Spinal cord (tissue), 10 donors: ENCODE results near the gene PPP1R1A. TPM values are rescaled to one million over a fixed set of nuclear protein-coding genes. Genes with fewer than 3 reads are reported as not detected.
A peak's percentile ranks its signal among the peaks of the same experiment; 100 is the strongest.

Experiments
- DNase-seq, 6 donors: peaks; one replicate each; pipeline versions ENCODE4 v3.0.0 to v3.0.0-alpha.2; 2013 to 2015; ENCODE audit warnings: low spot score in 6 of 6, low read depth in 4 of 6
- H3K27ac ChIP-seq: one replicate; pipeline ENCODE4 v1.5.1; 2013; ENCODE audit warnings: low read depth, low read length, control low read depth
- H3K27me3 ChIP-seq: one replicate; pipeline ENCODE4 v1.6.1; 2013; ENCODE audit warnings: low read length; ENCODE audit not compliant: control insufficient read depth, insufficient read depth
- H3K36me3 ChIP-seq: one replicate; pipeline ENCODE4 v1.6.1; 2013; ENCODE audit warnings: low read length; ENCODE audit not compliant: control insufficient read depth, insufficient read depth
- H3K4me1 ChIP-seq: one replicate; pipeline ENCODE4 v1.6.1; 2013; ENCODE audit warnings: low read length; ENCODE audit not compliant: control insufficient read depth, insufficient read depth
- H3K4me3 ChIP-seq: one replicate; pipeline ENCODE4 v1.5.1; 2013; ENCODE audit warnings: low read depth, low read length, control low read depth
- H3K9me3 ChIP-seq: one replicate; pipeline ENCODE4 v1.6.1; 2013; ENCODE audit warnings: low read length; ENCODE audit not compliant: control insufficient read depth, insufficient read depth
- WGBS: methylation state at CpG from one replicate; pipeline ENCODE4 v1.1.5; 2013; ENCODE audit warnings: missing lambda C conversion rate; ENCODE audit not compliant: insufficient coverage; 5-methylcytosine and 5-hydroxymethylcytosine counted together
- polyA plus RNA-seq, 2 donors: library from polyadenylated mRNA; unstranded; fragments of 120-200 nt; gene quantifications; one replicate each; pipeline ENCODE4 v1.2.1, GENCODE V29; 2013; ENCODE audit not compliant: insufficient read length in 2 of 2
- total RNA-seq, 2 donors: library from RNA; depleted of rRNA in 1 of 2; stranded (reverse); fragments of 120-200 nt in 1 of 2; fragments of >200 nt in 1 of 2; gene quantifications; one replicate each; pipeline versions ENCODE4 v1.2.3 to v1.2.4, GENCODE V29; 2013 to 2014
- donor health status: healthy.

Gene PPP1R1A
- total and polyA plus RNA-seq, 4 donors = 9.4 to 129 (median 68.6) TPM

DNA sequence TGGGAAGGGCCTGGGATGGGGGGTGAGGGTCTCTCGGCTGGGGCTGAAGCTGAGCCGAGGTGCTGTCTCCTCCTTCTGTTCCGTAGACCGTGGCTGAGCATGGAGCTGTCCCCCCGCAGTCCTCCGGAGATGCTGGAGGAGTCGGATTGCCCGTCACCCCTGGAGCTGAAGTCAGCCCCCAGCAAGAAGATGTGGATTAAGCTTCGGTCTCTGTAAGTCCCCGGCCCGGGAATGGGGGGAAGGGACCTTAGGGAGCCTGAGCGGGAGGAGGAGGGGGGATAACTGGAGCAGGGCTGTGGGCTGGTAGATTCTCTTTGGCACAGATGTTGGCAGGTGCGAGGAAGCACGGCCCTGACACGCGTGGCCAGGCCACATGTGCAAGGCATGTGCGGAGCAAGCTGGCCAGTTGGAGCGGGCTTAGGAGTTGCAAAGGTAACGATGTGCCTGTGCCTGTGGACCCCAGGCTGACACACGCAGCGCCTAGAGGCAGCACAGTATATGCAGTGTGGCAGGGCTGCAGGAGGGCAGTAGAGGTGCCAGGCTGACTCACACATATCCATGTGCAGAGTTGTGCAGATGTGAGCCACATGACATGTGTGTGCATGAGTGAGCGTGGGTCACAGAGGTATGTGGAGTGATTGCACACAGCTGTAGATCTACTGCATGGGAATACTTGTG is 38.5 kb downstream of the PPP1R1A start:
- DNase-seq = peak in 1 of 6 donors; percentile 81

DNA sequence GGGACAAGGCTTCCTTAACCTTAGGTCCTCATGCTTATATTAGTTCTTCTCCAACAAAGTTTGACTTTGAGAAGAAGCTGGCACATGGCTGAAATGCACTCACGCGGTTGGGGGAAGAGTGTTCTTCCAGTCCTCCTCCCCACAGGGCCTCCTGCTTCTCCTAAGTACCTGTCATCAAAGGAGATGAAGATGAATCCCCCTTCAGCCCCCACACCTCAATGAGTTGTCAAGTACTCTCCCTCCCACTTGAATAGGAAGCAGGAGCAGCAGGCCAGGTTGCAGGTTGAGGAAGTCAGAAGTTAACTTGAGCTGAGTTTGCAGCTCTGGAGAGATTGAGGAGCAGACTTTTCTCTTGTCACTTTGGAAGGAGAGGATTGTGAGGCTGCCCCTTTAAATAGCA is 41.9 kb downstream of the PPP1R1A start:
- 83% methylated on average over 2 of the region's 2 CpGs for WGBS
- Histone ChIP-seq H3K36me3 (no peaks in the 10 kb centered on the region), H3K4me3 (no peak overlapping the region), H3K4me1 (peaks cover 15% of the 10 kb centered on the region), H3K9me3 (no peaks in the 10 kb centered on the region), H3K27ac (no peak overlapping the region), H3K27me3 (peaks cover 12% of the 10 kb centered on the region)
- no peak for DNase-seq

More for the DNA sequence above, 38.5 kb downstream of the PPP1R1A start:
- 2% methylated on average over 22 of the region's 22 CpGs for WGBS
- Histone ChIP-seq H3K27ac (no peak overlapping the region), H3K9me3 (no peaks in the 10 kb centered on the region), H3K27me3 (peaks cover 12% of the 10 kb centered on the region), H3K4me3 (peak overlapping the region; percentile 58), H3K4me1 (peaks cover 15% of the 10 kb centered on the region), H3K36me3 (no peaks in the 10 kb centered on the region)

DNA sequence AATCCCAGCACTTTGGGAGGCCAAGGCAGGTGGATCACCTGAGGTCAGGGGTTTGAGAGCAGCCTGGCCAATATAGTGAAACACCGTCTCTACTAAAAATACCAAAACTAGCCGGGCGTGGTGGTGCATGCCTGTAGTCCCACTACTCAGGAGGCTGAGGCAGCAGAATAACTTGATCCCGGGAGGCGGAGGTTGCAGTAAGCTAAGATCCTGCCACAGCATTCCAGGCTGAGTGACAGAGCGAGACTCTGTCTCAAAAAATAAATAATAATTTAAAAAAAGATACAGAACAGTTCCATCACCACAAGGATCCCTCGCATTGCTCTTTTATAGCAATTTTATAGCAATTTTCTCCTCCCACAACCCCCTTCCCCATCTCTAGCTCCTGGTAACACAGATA is 43.7 kb downstream of the PPP1R1A start:
- Histone ChIP-seq H3K27me3 (peaks cover 7% of the 10 kb centered on the region), H3K9me3 (no peaks in the 10 kb centered on the region), H3K36me3 (no peaks in the 10 kb centered on the region), H3K4me3 (no peak overlapping the region), H3K4me1 (peaks cover 9% of the 10 kb centered on the region), H3K27ac (no peak overlapping the region)
- 86% methylated on average over 3 of the region's 7 CpGs for WGBS
- no peak for DNase-seq

DNA sequence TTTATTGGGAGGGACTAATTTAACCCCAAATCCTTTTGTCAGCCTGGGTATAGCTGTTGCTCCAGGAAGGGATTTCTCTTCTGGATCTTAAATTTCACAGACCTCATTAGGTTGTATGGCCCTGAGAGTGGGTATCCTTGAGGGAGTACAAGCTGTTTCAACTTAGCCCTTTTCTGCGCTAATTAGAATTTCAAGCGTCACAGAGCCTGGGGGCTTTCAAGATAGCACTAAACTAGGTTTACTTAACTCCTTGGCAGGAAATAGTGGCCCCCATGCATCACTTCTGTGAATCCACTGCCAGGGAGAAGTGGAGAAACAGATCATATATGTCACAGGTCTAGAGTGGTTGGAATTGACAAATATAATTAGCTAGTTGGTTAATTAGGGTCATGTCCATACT is 44.9 kb downstream of the PPP1R1A start:
- Histone ChIP-seq H3K9me3 (no peaks in the 10 kb centered on the region), H3K36me3 (no peaks in the 10 kb centered on the region), H3K4me1 (no peaks in the 10 kb centered on the region), H3K27ac (no peak overlapping the region), H3K4me3 (no peak overlapping the region), H3K27me3 (peaks cover 2% of the 10 kb centered on the region)
- 86% methylated on average over 2 of the region's 2 CpGs for WGBS
- peak in 1 of 6 donors; percentile 28 for DNase-seq

DNA sequence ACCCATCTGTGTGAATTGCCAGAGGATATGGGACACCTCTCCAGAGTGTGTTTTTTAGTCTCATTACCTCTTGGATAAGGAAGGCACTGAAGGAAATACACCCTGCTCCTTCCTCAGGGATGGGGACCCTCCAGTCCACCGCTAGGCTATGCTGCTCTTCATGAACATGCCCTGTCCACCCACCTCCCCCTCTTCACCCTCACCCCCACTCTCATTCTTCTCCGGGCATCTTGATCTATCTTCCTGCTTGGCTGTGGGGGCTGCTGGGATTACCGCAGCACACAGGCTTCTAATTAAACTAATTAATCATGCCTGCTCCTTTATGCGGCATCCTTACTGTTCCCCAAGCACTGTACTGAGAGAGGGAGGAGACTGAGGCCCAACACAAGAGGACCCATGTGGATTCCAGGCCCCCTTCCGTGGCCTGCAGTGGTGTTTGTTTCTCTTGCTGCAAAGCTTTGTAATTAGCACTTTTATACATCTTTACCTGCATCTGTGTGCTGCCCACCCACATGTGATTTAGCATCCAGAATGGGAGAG is 46.6 kb downstream of the PPP1R1A start:
- Histone ChIP-seq H3K4me3 (no peak overlapping the region), H3K9me3 (no peaks in the 10 kb centered on the region), H3K27ac (no peak overlapping the region), H3K4me1 (no peaks in the 10 kb centered on the region), H3K36me3 (no peaks in the 10 kb centered on the region), H3K27me3 (peaks cover 2% of the 10 kb centered on the region)
- peak in 1 of 6 donors; percentile 92 for DNase-seq
- WGBS = 44% methylated on average over 2 of the region's 5 CpGs

DNA sequence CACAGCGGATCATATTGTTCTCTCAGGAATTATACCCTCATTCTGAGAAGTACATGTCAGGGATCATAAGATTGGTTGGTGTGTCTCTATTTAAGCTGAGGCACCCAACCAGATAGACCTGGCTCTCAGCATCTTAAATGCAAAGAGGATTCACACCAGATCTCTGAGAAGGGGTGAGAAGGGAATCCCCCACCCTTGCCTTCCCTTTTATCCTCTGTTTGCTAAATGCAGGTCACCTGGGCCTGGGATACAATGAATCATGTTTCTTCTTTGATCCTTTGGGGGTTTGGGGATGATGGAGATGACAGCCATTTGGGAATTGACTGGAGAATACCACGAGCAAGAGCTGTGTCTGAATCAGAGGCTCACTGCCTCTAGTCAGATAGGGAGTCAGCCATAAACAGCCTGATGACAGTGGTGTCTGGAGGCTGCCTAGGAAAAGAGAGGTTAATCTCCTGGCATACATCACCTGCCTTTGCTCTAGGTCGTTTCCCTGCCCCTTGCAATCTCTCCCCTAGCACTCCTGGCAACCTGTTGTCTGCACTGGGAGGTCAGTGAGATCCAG is 50.2 kb downstream of the PPP1R1A start:
- no peak overlapping the region for H3K4me3 ChIP-seq
- no peak overlapping the region for H3K27ac ChIP-seq
- WGBS = 37% methylated on average over 2 of the region's 3 CpGs
- DNase-seq = no peak
- no peaks in the 10 kb centered on the region for H3K36me3 ChIP-seq
- H3K4me1 ChIP-seq = no peaks in the 10 kb centered on the region
- no peaks in the 10 kb centered on the region for H3K27me3 ChIP-seq
- H3K9me3 ChIP-seq = no peaks in the 10 kb centered on the region

DNA sequence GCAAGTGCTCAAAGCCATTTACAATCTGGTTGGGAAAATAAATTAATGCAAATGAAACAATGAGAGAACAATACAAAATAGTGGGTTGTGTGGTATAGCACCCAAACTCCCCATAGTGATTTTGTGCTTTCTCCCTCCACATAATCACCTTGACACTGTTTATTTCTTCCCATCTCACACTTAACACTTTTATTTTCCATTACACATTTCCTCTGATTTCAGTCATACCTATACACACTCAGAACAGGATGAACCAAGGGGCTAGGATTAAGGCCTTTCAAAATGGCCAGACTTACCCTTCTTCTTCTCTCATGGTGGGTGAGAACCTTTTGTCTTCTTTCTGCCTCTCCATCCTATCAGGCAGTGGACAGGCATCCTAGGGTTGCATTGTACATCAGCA is 53.0 kb downstream of the PPP1R1A start:
- Histone ChIP-seq H3K27ac (no peak overlapping the region), H3K9me3 (no peaks in the 10 kb centered on the region), H3K27me3 (no peaks in the 10 kb centered on the region), H3K36me3 (no peaks in the 10 kb centered on the region), H3K4me3 (no peak overlapping the region), H3K4me1 (no peaks in the 10 kb centered on the region)
- no peak for DNase-seq

DNA sequence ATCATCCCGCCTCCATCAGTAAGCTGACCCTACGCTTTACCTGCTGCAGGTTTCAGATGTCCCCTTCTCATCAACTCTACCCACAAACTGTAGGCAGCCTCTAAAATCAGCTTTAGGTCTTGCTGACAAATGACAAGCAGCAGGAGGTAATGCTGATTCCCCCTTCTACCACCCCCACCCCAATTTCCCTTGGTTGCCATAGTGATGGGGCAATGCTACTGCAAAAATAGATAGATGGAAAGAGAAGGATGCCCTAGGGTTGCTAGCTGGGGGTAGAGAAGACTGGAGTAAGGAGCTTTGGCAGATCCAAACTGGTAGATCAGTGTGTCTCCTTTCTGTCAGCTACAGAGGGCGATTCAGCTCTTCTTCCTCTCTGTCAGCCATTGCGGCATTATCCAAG is 58.9 kb downstream of the PPP1R1A start:
- no peaks in the 10 kb centered on the region for H3K9me3 ChIP-seq
- no peaks in the 10 kb centered on the region for H3K36me3 ChIP-seq
- H3K4me1 ChIP-seq = no peaks in the 10 kb centered on the region
- no peak overlapping the region for H3K4me3 ChIP-seq
- H3K27me3 ChIP-seq = no peaks in the 10 kb centered on the region
- no peak for DNase-seq
- WGBS = 86% methylated on average over 4 of the region's 4 CpGs
- H3K27ac ChIP-seq = no peak overlapping the region
